Suprapubic skin (tissue), 4 donors: ENCODE measurements around the gene ABCA7. TPM values are rescaled to one million over a fixed set of nuclear protein-coding genes. Genes with fewer than 3 reads are reported as not detected.

ENCODE experiments used
- DNase-seq, 2 donors: peaks; one replicate each; pipeline ENCODE4 v3.0.0-alpha.2; 2019; ENCODE audit warnings: low spot score in 2 of 2
- H3K27ac ChIP-seq: fragments of 200-600 bp; sonication (generic); one replicate; pipeline ENCODE4 v1.5.1; 2019
- H3K27me3 ChIP-seq: fragments of 200-600 bp; sonication (generic); one replicate; pipeline ENCODE4 v1.5.1; 2019
- H3K36me3 ChIP-seq: fragments of 200-600 bp; sonication (generic); one replicate; pipeline ENCODE4 v1.5.1; 2019
- H3K4me1 ChIP-seq: fragments of 200-600 bp; sonication (generic); one replicate; pipeline ENCODE4 v1.5.1; 2019
- H3K4me3 ChIP-seq: fragments of 200-600 bp; sonication (generic); one replicate; pipeline ENCODE4 v1.5.1; 2019; ENCODE audit warnings: mild to moderate bottlenecking
- H3K9me3 ChIP-seq: fragments of 200-600 bp; sonication (generic); one replicate; pipeline ENCODE4 v1.5.1; 2019
- EP300 ChIP-seq: sonication (generic); formaldehyde crosslinking; IDR thresholded peaks from one replicate; pipeline ENCODE4 v1.6.1; 2017; ENCODE audit warnings: antibody characterized with exemption
- POLR2A ChIP-seq, 2 donors: fragments of 450-650 bp; IDR thresholded peaks; one replicate each; pipeline ENCODE4 v1.6.1; 2017; ENCODE audit warnings: antibody characterized with exemption in 2 of 2, mild to moderate bottlenecking in 2 of 2, moderate library complexity in 2 of 2
- POLR2AphosphoS5 ChIP-seq, 3 donors: sonication (generic); formaldehyde crosslinking; IDR thresholded peaks; one replicate each; pipeline ENCODE4 v1.6.1; 2017; ENCODE audit warnings: antibody characterized with exemption in 3 of 3
- WGBS: methylation state at CpG from one replicate; pipeline ENCODE4 v1.1.5; 2018; 5-methylcytosine and 5-hydroxymethylcytosine counted together
- total RNA-seq, 4 donors: library from RNA; depleted of rRNA; stranded (reverse); fragments of >200 nt; gene quantifications; one replicate each; pipeline ENCODE4 v1.1.0, GENCODE V29; 2016
- TF ChIP-seq, protein P1 (sequence below), 2 donors: fragments of 200-600 bp in 1 of 2; fragments of 450-650 bp in 1 of 2; sonication (generic) in 1 of 2; IDR thresholded peaks; one replicate each; pipeline ENCODE4 v1.5.1; 2016 to 2019; ENCODE audit warnings: antibody characterized with exemption in 2 of 2, mild to moderate bottlenecking in 1 of 2, moderate library complexity in 1 of 2

The ABCA7 gene, protein sequence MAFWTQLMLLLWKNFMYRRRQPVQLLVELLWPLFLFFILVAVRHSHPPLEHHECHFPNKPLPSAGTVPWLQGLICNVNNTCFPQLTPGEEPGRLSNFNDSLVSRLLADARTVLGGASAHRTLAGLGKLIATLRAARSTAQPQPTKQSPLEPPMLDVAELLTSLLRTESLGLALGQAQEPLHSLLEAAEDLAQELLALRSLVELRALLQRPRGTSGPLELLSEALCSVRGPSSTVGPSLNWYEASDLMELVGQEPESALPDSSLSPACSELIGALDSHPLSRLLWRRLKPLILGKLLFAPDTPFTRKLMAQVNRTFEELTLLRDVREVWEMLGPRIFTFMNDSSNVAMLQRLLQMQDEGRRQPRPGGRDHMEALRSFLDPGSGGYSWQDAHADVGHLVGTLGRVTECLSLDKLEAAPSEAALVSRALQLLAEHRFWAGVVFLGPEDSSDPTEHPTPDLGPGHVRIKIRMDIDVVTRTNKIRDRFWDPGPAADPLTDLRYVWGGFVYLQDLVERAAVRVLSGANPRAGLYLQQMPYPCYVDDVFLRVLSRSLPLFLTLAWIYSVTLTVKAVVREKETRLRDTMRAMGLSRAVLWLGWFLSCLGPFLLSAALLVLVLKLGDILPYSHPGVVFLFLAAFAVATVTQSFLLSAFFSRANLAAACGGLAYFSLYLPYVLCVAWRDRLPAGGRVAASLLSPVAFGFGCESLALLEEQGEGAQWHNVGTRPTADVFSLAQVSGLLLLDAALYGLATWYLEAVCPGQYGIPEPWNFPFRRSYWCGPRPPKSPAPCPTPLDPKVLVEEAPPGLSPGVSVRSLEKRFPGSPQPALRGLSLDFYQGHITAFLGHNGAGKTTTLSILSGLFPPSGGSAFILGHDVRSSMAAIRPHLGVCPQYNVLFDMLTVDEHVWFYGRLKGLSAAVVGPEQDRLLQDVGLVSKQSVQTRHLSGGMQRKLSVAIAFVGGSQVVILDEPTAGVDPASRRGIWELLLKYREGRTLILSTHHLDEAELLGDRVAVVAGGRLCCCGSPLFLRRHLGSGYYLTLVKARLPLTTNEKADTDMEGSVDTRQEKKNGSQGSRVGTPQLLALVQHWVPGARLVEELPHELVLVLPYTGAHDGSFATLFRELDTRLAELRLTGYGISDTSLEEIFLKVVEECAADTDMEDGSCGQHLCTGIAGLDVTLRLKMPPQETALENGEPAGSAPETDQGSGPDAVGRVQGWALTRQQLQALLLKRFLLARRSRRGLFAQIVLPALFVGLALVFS (N-terminal part only)
- total RNA-seq: 10 to 100 TPM; 29.8 to 97.6 (median 47.5) TPM

DNA sequence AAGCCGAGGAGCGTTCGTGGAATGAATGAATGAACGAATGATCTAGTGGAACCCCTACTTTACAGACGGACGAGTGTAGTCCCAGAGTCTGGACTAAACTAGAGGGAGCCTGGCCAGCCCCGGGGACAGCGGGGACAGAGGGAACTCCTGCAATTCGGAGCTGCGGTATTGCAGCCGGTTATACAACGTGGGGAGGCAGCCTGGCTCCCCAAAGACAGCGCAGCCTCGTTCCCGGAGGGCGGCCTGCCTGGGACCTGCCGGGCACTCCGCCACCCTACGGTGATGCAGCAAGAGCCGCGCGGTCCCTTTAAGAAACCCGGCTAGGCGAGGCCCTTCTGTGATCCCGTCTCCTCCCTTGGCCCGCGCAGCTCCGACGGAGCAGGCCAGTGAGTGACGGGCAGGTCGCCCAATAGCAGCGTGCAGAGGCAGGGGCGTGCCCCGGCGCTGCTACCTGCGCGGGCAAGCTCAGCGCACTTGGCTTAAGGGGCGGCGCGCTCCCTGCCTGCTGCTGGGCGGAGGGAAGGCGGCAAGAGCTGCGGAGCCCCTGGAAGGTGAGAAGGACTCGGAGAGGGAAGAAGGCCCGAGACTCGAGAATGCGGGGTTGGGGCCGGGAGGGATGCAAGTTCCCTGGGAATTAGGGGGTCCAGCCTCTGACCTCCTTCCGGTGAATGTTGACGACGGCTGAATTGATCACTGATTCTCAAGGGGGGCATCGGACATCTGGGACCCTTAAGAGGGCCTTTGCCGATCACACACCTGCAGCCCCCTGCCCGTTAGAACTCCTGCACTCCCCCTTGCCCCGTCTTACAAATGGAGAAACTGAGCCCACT lies at the start of gene ABCA7:
Gene ABCA7 (plus strand): TSS at position 462 of the 830 bp plus-strand sequence. CDS start 1,255 bp downstream, outside the sequence.
- no peaks in the 10 kb centered on the region for H3K9me3 ChIP-seq
- no peak within 1 kb of the TSS for H3K27ac ChIP-seq
- TF ChIP-seq EP300 (no peak), POLR2AphosphoS5 (IDR thresholded peaks at IDR 0.05) (peak in 1 of 3 donors; percentile 88)
- no peaks in the 10 kb centered on the region for H3K27me3 ChIP-seq
- DNase-seq: peak; percentile 97 to 98
- H3K36me3 ChIP-seq: peaks cover 23% of the 10 kb centered on the region
- WGBS: 4% methylated on average over 26 of the region's 56 CpGs
- H3K4me3 ChIP-seq: peak within 1 kb of the TSS; percentile 54
- H3K4me1 ChIP-seq: peaks cover 60% of the 10 kb centered on the region

- Histone ChIP-seq H3K9me3 (no peaks in the 10 kb centered on the region), H3K36me3 (peaks cover 48% of the 10 kb centered on the region), H3K27me3 (peaks cover 4% of the 10 kb centered on the region), H3K27ac (no peak overlapping the region), H3K4me1 (peaks cover 5% of the 10 kb centered on the region), H3K4me3 (no peak overlapping the region)
- WGBS: 83% methylated on average over 5 of the region's 27 CpGs
- no peak for TF ChIP-seq EP300
- no peak for TF ChIP-seq POLR2AphosphoS5 (IDR thresholded peaks at IDR 0.05)
- TF ChIP-seq POLR2A (IDR thresholded peaks at IDR 0.05): no peak
- TF ChIP-seq, protein P1, sequence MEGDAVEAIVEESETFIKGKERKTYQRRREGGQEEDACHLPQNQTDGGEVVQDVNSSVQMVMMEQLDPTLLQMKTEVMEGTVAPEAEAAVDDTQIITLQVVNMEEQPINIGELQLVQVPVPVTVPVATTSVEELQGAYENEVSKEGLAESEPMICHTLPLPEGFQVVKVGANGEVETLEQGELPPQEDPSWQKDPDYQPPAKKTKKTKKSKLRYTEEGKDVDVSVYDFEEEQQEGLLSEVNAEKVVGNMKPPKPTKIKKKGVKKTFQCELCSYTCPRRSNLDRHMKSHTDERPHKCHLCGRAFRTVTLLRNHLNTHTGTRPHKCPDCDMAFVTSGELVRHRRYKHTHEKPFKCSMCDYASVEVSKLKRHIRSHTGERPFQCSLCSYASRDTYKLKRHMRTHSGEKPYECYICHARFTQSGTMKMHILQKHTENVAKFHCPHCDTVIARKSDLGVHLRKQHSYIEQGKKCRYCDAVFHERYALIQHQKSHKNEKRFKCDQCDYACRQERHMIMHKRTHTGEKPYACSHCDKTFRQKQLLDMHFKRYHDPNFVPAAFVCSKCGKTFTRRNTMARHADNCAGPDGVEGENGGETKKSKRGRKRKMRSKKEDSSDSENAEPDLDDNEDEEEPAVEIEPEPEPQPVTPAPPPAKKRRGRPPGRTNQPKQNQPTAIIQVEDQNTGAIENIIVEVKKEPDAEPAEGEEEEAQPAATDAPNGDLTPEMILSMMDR (IDR thresholded peaks at IDR 0.05): no peak
- no peak for DNase-seq
These were observed 49.8 kb upstream of the ABCA7 start for GRCh38 chr19:990119-990571.

DNA sequence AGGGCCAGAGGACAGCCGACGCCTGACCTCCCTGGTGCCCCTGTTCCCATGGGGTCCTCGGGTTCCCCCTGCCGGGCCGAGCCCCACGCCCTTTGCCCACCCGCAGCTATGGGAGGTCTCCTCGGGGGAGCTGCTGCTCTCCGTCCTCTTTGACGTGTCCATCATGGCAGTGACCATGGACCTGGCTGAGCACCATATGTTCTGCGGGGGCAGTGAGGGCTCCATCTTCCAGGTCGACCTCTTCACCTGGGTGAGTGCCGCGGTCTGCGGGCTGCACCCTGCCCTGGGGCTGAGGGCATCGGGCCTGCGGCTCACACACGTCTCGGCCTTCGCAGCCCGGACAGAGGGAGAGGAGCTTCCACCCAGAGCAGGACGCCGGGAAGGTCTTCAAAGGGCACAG lies 49.2 kb upstream of the ABCA7 start:
- no peaks in the 10 kb centered on the region for H3K9me3 ChIP-seq
- DNase-seq: no peak
- no peak overlapping the region for H3K4me3 ChIP-seq
- peaks cover 1% of the 10 kb centered on the region for H3K4me1 ChIP-seq
- H3K36me3 ChIP-seq: peaks cover 46% of the 10 kb centered on the region
- peaks cover 10% of the 10 kb centered on the region for H3K27me3 ChIP-seq
- no peak for TF ChIP-seq EP300
- TF ChIP-seq, protein P1 (IDR thresholded peaks at IDR 0.05): no peak
- no peak for TF ChIP-seq POLR2A (IDR thresholded peaks at IDR 0.05)
- 87% methylated on average over 3 of the region's 23 CpGs for WGBS
- no peak overlapping the region for H3K27ac ChIP-seq

DNA sequence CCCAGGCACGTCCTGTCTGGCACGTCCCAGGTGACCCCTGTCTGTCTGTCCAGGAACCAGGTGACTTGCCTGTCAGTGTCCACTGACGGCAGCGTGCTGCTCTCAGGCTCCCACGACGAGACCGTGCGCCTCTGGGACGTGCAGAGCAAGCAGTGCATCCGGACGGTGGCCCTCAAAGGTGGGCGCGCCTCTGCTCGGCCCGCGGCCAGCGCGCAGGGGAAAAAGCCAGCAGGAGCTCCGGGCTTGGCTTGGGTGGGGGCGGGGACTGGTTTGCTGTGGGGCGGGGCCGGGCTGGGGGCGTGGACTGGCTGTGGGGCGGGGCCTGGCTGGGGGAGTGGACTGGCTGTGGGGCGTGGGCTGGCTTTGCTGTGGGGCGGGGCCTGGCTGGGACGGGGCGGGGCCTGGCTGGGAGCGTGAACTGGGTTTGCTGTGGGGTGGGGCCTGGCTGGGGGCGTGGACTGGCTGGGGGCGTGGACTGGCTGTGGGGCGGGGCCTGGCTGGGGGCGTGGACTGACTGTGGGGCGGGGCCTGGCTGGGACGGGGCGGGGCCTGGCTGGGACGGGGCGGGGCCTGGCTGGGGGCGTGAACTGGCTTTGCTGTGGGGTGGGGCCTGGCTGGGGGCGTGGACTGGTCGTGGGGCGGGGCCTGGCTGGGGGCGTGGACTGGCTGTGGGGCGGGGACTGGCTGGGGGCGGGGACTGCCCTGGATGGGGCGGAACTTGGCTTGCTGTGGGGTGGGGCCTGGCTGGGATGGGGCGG lies 48.6 kb upstream of the ABCA7 start:
- Histone ChIP-seq H3K4me1 (peaks cover 7% of the 10 kb centered on the region), H3K4me3 (no peak overlapping the region), H3K9me3 (no peaks in the 10 kb centered on the region), H3K36me3 (peaks cover 41% of the 10 kb centered on the region), H3K27me3 (peaks cover 16% of the 10 kb centered on the region), H3K27ac (no peak overlapping the region)
- DNase-seq: no peak
- TF ChIP-seq POLR2A (IDR thresholded peaks at IDR 0.05) (no peak), EP300 (no peak), POLR2AphosphoS5 (IDR thresholded peaks at IDR 0.05) (no peak)
- TF ChIP-seq, protein P1 (IDR thresholded peaks at IDR 0.05): no peak
- WGBS: 95% methylated on average over 4 of the region's 47 CpGs
